Upper lobe of left lung (tissue), 6 donors: ENCODE data around the gene TNF. TPM values are rescaled to one million over a fixed set of nuclear protein-coding genes. Genes with fewer than 3 reads are reported as not detected.

Experiments used
- ATAC-seq, 2 donors: fragments of 200-7000 bp; cut with Tn5 transposase; one replicate each; pipeline ENCODE4 v1.9.1; 2022; ENCODE audit warnings: mild to moderate bottlenecking in 2 of 2, moderate library complexity in 2 of 2; ENCODE audit not compliant: low FRiP score in 2 of 2
- DNase-seq, 2 donors: peaks; one replicate each; pipeline ENCODE4 v3.0.0-alpha.2; 2019 to 2020
- H3K27ac ChIP-seq, 4 donors: fragments of 200-600 bp; sonication (generic); one replicate each; pipeline ENCODE4 v1.5.1; 2016 to 2019
- H3K27me3 ChIP-seq, 4 donors: fragments of 200-600 bp; sonication (generic); one replicate each; pipeline ENCODE4 v1.5.1; 2017 to 2019
- H3K36me3 ChIP-seq, 4 donors: fragments of 200-600 bp; sonication (generic); one replicate each; pipeline ENCODE4 v1.5.1; 2016 to 2019
- H3K4me1 ChIP-seq, 4 donors: fragments of 200-600 bp; sonication (generic); one replicate each; pipeline ENCODE4 v1.5.1; 2018 to 2019
- H3K4me3 ChIP-seq, 4 donors: fragments of 200-600 bp; sonication (generic); one replicate each; pipeline ENCODE4 v1.5.1; 2017 to 2019; ENCODE audit warnings: mild to moderate bottlenecking in 2 of 4, moderate library complexity in 1 of 4
- H3K9me3 ChIP-seq, 4 donors: fragments of 200-600 bp; sonication (generic); one replicate each; pipeline ENCODE4 v1.5.1; 2018 to 2019
- EP300 ChIP-seq, 4 donors: sonication (generic); formaldehyde crosslinking; IDR thresholded peaks; one replicate each; pipeline ENCODE4 v1.5.1; 2017; ENCODE audit warnings: antibody characterized with exemption in 4 of 4, control low read depth in 2 of 4
- POLR2A ChIP-seq, 4 donors: fragments of 450-650 bp; IDR thresholded peaks; one replicate each; pipeline ENCODE4 v1.5.1; 2016 to 2017; ENCODE audit warnings: antibody characterized with exemption in 4 of 4, mild to moderate bottlenecking in 2 of 4
- POLR2AphosphoS5 ChIP-seq, 2 donors: sonication (generic); formaldehyde crosslinking; IDR thresholded peaks; one replicate each; pipeline ENCODE4 v1.5.1; 2017; ENCODE audit warnings: antibody characterized with exemption in 2 of 2
- WGBS, 2 donors: methylation state at CpG; one replicate each; pipeline ENCODE4 v1.1.5; 2017 to 2018; 5-methylcytosine and 5-hydroxymethylcytosine counted together
- total RNA-seq, 6 donors: library from RNA; depleted of rRNA in 4 of 6; stranded (reverse); fragments of >200 nt in 4 of 6; gene quantifications; one replicate each; pipeline versions ENCODE4 v1.1.0 to v1.2.1, GENCODE V29; 2016 to 2021
- TF ChIP-seq, protein P1 (sequence below), 6 experiments: fragments of 450-650 bp in 4 of 6; fragments of 200-600 bp in 2 of 6; sonication (generic) in 2 of 6; IDR thresholded peaks; one replicate each; pipeline ENCODE4 v1.5.1; 2016 to 2019; ENCODE audit warnings: antibody characterized with exemption in 6 of 6
- donor health status: DM: no; HTN: no; CAD: no; lungs with moderate emphysema.
- donor health status: DM: no; HTN: yes; CAD: no; lungs with severe emphysema.

TNF gene
- total RNA-seq, 6 donors from 2014 or later: 0.33 to 6.6 (median 2.9) TPM

DNA sequence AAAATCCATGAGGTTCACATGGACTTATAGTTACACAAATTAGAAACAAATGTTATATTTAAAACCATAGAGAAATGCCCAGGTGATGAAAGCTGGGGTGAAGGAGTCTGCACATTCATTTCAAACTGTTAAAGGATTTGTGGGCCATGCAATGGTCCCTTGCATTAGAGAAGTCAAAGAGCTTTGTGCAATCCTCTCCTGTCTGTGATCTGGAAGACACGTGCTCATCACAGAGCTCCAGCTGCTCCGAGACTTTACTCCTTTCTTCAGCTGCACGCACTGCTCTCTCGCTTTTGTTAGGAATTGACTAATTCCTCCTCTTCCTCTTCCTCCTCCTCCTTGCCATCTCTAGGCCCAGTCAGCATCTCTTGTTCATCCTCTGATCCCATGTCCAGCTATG is 35.6 kb downstream of the TNF start:
- ATAC-seq (no peak), DNase-seq (no peak)
- TF ChIP-seq, protein P1, sequence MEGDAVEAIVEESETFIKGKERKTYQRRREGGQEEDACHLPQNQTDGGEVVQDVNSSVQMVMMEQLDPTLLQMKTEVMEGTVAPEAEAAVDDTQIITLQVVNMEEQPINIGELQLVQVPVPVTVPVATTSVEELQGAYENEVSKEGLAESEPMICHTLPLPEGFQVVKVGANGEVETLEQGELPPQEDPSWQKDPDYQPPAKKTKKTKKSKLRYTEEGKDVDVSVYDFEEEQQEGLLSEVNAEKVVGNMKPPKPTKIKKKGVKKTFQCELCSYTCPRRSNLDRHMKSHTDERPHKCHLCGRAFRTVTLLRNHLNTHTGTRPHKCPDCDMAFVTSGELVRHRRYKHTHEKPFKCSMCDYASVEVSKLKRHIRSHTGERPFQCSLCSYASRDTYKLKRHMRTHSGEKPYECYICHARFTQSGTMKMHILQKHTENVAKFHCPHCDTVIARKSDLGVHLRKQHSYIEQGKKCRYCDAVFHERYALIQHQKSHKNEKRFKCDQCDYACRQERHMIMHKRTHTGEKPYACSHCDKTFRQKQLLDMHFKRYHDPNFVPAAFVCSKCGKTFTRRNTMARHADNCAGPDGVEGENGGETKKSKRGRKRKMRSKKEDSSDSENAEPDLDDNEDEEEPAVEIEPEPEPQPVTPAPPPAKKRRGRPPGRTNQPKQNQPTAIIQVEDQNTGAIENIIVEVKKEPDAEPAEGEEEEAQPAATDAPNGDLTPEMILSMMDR (IDR thresholded peaks at IDR 0.05): no peak
- TF ChIP-seq EP300 (IDR thresholded peaks at IDR 0.05) (no peak), POLR2A (IDR thresholded peaks at IDR 0.05) (no peak), POLR2AphosphoS5 (IDR thresholded peaks at IDR 0.05) (no peak)
- Histone ChIP-seq H3K27me3 (no peaks in the 10 kb centered on the region), H3K27ac (no peak overlapping the region), H3K4me3 (no peak overlapping the region), H3K36me3 (no peaks in the 10 kb centered on the region), H3K9me3 (no peaks in the 10 kb centered on the region), H3K4me1 (peaks cover 0 to 10% (median 3%) of the 10 kb centered on the region in 4 donors)
- whole genome bisulfite sequencing, 2 donors: 64 to 72% methylated on average over 4 of the region's 4 CpGs

DNA sequence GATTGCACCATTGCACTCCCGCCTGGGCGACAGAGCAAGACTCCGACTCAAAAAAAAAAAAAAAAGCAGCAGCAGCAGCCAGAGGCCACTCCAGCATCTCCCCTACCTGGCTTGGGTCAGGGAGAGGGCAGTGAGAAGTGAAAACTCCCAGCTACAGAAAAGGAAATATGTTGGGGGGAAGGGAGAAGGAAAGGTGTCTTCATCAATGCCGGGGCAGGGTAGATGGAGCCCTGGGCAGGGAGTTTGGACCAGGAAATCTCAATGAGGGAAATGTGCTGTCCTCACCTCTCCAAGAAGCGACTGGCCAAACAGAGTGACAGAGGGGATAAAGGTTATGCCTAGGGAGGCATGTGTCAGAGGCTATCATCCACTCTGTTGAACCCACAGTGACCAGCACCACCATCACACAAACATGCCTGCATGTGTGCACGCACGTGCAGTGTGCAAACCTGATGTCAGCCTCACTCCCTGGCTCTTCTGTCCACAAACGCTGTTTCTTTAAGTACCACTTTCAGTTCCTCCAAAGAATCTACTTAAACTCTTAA is 38.8 kb downstream of the TNF start:
- Histone ChIP-seq H3K36me3 (no peaks in the 10 kb centered on the region), H3K27me3 (no peaks in the 10 kb centered on the region), H3K9me3 (no peaks in the 10 kb centered on the region), H3K4me1 (peaks cover 0 to 13% (median 4%) of the 10 kb centered on the region in 4 donors), H3K4me3 (peak overlapping the region in 1 of 4 donors; percentile 43), H3K27ac (peak overlapping the region; percentile 64 to 82 (median 74))
- 48 to 51% methylated on average over 8 of the region's 8 CpGs for WGBS, 2 donors
- peak in 1 of 2 donors; percentile 49 for DNase-seq
- ATAC-seq: peak; percentile 44 to 72
- no peak for TF ChIP-seq POLR2AphosphoS5 (IDR thresholded peaks at IDR 0.05)

DNA sequence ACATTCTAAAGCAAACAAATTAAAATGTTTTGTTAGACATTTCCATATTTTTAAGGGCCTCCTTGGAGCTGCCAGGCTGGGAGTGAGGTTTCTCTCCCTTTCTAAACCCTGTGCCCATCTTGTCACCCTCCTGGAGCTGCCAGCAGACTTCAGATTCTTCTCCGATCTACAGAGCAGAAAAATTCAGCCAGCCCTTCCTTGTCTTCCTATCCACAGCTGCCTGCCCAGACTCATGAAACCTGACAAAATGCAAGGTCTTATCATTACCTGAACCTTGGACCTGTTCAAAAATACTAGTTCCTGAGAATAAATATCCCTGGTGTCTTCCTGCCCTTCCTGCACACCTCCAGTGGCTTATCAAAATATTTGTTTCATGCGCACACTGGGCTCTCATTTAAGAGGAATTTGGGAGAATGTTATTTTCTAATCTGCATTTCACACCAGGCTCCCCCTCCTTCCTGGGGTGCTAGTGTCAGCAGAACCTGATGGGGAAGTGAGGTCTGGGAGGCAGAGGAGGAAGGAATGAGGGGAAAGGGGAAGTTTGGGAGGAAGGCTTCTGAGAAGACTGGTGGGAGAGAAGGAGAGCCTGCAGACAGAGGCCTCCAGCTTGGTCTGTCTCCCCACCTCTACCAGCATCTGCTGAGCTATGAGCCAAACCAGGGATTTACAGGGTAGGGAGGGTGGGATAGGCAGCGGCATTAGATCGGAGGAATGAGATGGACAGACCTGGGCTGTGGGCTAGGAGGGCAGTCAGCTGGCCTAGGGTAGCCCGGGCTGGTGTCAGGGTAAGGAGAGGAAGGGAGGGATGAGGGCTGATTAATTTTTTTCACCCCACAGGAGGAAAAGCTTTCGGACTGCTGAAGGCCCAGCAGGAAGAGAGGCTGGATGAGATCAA is 39.6 kb downstream of the TNF start, which contains the start of gene AIF1:
Gene AIF1 (plus strand): TSS at position 551 of the 895 bp plus-strand sequence. CDS start 96 bp downstream, at position 647.
- peak in 1 of 2 donors; percentile 61 for ATAC-seq
- Histone ChIP-seq H3K27ac (peak within 1 kb of the TSS; percentile 64 to 82 (median 74)), H3K4me1 (peaks cover 0 to 13% (median 8%) of the 10 kb centered on the region in 4 donors), H3K4me3 (peak within 1 kb of the TSS in 3 of 4 donors; percentile 18 to 43 (median 29)), H3K27me3 (no peaks in the 10 kb centered on the region), H3K36me3 (no peaks in the 10 kb centered on the region), H3K9me3 (no peaks in the 10 kb centered on the region)
- DNase-seq: peak in 1 of 2 donors; percentile 50
- 42 to 54% methylated on average over 6 of the region's 6 CpGs for WGBS, 2 donors
- no peak for TF ChIP-seq POLR2AphosphoS5 (IDR thresholded peaks at IDR 0.05)
- no peak for TF ChIP-seq POLR2A (IDR thresholded peaks at IDR 0.05)
- TF ChIP-seq, protein P1 (IDR thresholded peaks at IDR 0.05): no peak
- TF ChIP-seq EP300 (IDR thresholded peaks at IDR 0.05): no peak

DNA sequence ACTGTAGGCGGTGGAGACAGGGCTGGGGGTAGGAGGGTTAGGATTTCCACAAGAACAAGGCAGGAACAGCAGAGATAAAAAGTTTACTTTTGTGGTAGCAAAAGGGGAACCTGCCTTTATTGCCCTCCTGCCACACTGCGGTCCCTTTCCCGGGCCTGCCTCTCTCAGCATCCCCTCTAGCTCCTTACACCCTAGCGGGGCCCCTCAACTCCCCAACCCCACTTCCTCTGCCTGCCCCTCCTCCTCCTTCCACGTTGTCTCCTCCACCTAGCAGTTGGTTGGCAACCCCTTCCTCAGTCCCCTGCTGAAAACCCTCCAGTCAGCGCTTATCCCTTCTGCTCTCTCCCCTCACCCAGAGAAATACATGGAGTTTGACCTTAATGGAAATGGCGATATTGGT is 40.4 kb downstream of the TNF start:
- DNase-seq: peak in 1 of 2 donors; percentile 29
- peak overlapping the region; percentile 64 to 82 (median 74) for H3K27ac ChIP-seq
- ATAC-seq: no peak
- peak overlapping the region in 3 of 4 donors; percentile 18 to 43 (median 29) for H3K4me3 ChIP-seq
- TF ChIP-seq POLR2A (IDR thresholded peaks at IDR 0.05): no peak
- TF ChIP-seq, protein P1 (IDR thresholded peaks at IDR 0.05): no peak
- TF ChIP-seq POLR2AphosphoS5 (IDR thresholded peaks at IDR 0.05): no peak
- TF ChIP-seq EP300 (IDR thresholded peaks at IDR 0.05): no peak
- H3K36me3 ChIP-seq: no peaks in the 10 kb centered on the region
- H3K9me3 ChIP-seq: no peaks in the 10 kb centered on the region
- WGBS, 2 donors: 36 to 41% methylated on average over 7 of the region's 7 CpGs
- H3K27me3 ChIP-seq: no peaks in the 10 kb centered on the region
- H3K4me1 ChIP-seq: peaks cover 0 to 13% (median 8%) of the 10 kb centered on the region in 4 donors

DNA sequence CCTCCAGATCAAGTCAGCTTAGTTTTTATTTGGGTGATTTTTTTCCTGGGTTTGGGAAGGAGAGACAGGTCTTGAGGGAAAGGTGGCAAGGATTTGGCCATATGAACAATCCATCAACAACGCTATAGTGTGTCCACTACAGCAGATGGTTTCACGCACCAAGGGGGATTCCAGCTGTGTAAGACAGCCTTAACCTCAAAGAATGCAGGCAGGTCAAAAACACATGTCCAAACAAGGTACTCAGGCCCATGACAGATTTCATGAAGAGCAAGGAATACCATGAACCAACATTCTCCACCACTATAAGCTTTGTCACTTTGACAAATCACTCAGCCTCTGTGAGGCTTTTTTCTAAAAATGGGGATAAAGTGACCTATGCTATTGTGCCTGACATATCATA is 41.6 kb downstream of the TNF start:
- no peak for DNase-seq
- H3K27me3 ChIP-seq: no peaks in the 10 kb centered on the region
- no peak overlapping the region for H3K27ac ChIP-seq
- TF ChIP-seq POLR2AphosphoS5 (IDR thresholded peaks at IDR 0.05): no peak
- WGBS, 2 donors: 86 to 87% methylated on average over 2 of the region's 2 CpGs
- no peaks in the 10 kb centered on the region for H3K36me3 ChIP-seq
- no peak overlapping the region for H3K4me3 ChIP-seq
- peaks cover 7 to 22% (median 15%) of the 10 kb centered on the region in 4 donors for H3K4me1 ChIP-seq
- H3K9me3 ChIP-seq: no peaks in the 10 kb centered on the region
- no peak for ATAC-seq
